Measurements from ENCODE around the gene IL24. TPM values are rescaled to one million over a fixed set of nuclear protein-coding genes. Genes with fewer than 3 reads are reported as not detected.

Gene IL24
- total and polyA plus RNA-seq, 10 of the 15 experiments (the other 5 are each of a cell fraction or from before 2014, with no cell fraction given): 0.05 to 19.8 (median 0.35) TPM; not detected in 1

DNA sequence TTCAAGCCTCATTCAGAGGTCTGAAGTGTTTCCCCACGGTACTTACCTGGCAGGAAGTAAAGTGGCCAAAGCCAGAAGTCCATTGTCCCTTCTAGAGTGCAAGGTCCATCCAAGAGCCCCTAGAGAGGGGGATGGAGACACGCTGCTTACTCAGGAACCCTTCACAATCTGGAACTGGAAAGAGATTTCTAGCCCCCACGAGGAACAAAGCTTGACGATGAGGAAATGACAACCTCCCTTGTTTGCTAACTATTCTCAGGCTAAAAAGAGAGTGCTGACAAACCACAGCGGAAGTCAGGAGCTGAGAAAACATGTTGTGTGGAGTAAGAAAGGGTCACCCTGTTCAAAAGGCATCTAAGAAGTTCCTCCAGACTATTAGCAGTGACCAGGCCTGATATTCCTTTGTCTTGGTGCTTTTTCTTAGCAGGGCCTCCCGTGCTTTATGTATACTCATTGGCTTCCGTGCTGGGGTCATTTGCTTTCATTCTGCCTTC lies 24.6 kb downstream of the IL24 start, which contains the start of gene FCMR (continued):
- TF ChIP-seq BMI1 (IDR thresholded peaks at IDR 0.05; ENCODE audit: borderline replicate concordance) (no peak), RAD21 (IDR thresholded peaks at IDR 0.05; ENCODE audit: insufficient read depth, low read depth, low read length) (no peak), MXI1 (IDR thresholded peaks at IDR 0.05; ENCODE audit: low read depth, low read length) (0 out of 2 replicates have a peak, but pooled peaks have one; percentile 41), ELK1 (IDR thresholded peaks at IDR 0.05; ENCODE audit: low read depth, low read length) (0 out of 2 replicates have a peak, but pooled peaks have one; percentile 12), NBN (IDR thresholded peaks at IDR 0.05) (peak; percentile 78), SRF (IDR thresholded peaks at IDR 0.05; ENCODE audit: low read depth in 2 of 2, low read length in 2 of 2) (no peak), ZZZ3 (IDR thresholded peaks at IDR 0.05; ENCODE audit: control insufficient read depth, insufficient read length, low read depth) (no peak), PAX8 (IDR thresholded peaks at IDR 0.05) (no peak), EZH2 (IDR thresholded peaks at IDR 0.05; ENCODE audit: borderline replicate concordance, control insufficient read depth, low read depth, low read length) (no peak), NFIC (IDR thresholded peaks at IDR 0.05; ENCODE audit: low read depth, low read length) (no peak), NR2F1 (conservative IDR thresholded peaks at IDR 0.05) (0 out of 2 replicates have a peak, but pooled peaks have one; percentile 14), TAF1 (IDR thresholded peaks at IDR 0.05; ENCODE audit: borderline replicate concordance, low read depth, low read length) (peak; percentile 73; the same call in 1 of the 2 replicates), PAX5 (IDR thresholded peaks at IDR 0.05; ENCODE audit: borderline replicate concordance, low read depth, low read length) (0 out of 2 replicates have a peak, but pooled peaks have one; percentile 42), NKRF (conservative IDR thresholded peaks at IDR 0.05) (0 out of 2 replicates have a peak, but pooled peaks have one; percentile 33), RFX5 (IDR thresholded peaks at IDR 0.05; ENCODE audit: low read depth, low read length) (no peak), ZNF592 (IDR thresholded peaks at IDR 0.05) (peak; percentile 78; the same call in 1 of the 2 replicates), ASH2L (IDR thresholded peaks at IDR 0.05; ENCODE audit: borderline replicate concordance, low read depth) (0 out of 2 replicates have a peak, but pooled peaks have one; percentile 25), JUNB (IDR thresholded peaks at IDR 0.05) (no peak), MTA2 (IDR thresholded peaks at IDR 0.05; ENCODE audit: low read depth) (peak; percentile 77), NFXL1 (IDR thresholded peaks at IDR 0.05; ENCODE audit: borderline replicate concordance) (no peak), FOXK2 (IDR thresholded peaks at IDR 0.05) (no peak), LARP7 (IDR thresholded peaks at IDR 0.05) (0 out of 2 replicates have a peak, but pooled peaks have one; percentile 7), STAT3 (IDR thresholded peaks at IDR 0.05; ENCODE audit: low read depth, low read length) (no peak), ZNF274 (IDR thresholded peaks at IDR 0.05; ENCODE audit: insufficient read depth, insufficient read length) (no peak), TCF3 (IDR thresholded peaks at IDR 0.05; ENCODE audit: borderline replicate concordance, insufficient read depth, low read depth, low read length) (no peak)
